NB4 (cell line): Measurements from ENCODE around the gene OR4X1.

Experiments
- POLR2A ChIP-seq: IDR thresholded peaks from 2 replicates; pipeline ENCODE4 v1.6.1; 2011; ENCODE audit warnings: mild to moderate bottlenecking; ENCODE audit not compliant: insufficient read length; ENCODE audit errors: extremely low read depth
- TF ChIP-seq, protein P1 (sequence below): IDR thresholded peaks from one replicate; pipeline ENCODE4 v1.5.1; 2012; ENCODE audit warnings: low read depth, low read length
- TF ChIP-seq, protein P2 (sequence below): IDR thresholded peaks from 2 replicates; pipeline ENCODE4 v1.6.1; 2011; ENCODE audit warnings: low read depth, low read length

DNA sequence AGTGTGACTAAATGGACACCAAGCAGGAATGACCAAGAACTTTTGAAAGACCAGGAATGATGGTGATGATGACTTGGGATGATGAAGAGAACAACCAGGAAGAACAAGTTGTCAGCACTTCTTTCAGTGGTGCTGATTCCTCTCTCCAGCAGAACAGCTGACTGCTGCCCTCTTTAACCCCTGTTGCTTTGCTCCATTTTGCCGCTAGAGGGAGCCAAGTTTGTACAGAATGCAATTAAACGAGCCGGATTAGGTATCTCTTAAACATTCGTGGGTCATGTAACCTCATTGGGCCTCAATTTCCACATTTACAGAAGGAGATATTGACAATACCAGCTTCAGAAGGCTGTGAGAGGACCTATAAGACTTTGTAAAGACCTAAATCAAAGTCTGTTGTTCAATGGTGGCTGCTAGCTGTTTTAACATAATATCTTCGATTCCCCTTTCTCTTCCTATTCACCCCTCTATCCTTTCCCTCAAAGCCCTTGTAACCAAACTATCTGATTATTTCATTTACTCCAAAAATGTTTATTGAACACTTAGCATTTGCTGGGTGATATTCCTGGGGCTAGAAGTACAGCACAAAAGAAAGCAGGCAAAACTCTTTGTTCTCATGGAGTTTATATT, 44.2 kb downstream of the OR4X1 start:
- TF ChIP-seq, protein P1, sequence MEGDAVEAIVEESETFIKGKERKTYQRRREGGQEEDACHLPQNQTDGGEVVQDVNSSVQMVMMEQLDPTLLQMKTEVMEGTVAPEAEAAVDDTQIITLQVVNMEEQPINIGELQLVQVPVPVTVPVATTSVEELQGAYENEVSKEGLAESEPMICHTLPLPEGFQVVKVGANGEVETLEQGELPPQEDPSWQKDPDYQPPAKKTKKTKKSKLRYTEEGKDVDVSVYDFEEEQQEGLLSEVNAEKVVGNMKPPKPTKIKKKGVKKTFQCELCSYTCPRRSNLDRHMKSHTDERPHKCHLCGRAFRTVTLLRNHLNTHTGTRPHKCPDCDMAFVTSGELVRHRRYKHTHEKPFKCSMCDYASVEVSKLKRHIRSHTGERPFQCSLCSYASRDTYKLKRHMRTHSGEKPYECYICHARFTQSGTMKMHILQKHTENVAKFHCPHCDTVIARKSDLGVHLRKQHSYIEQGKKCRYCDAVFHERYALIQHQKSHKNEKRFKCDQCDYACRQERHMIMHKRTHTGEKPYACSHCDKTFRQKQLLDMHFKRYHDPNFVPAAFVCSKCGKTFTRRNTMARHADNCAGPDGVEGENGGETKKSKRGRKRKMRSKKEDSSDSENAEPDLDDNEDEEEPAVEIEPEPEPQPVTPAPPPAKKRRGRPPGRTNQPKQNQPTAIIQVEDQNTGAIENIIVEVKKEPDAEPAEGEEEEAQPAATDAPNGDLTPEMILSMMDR: peak; percentile 97
- TF ChIP-seq, protein P2, sequence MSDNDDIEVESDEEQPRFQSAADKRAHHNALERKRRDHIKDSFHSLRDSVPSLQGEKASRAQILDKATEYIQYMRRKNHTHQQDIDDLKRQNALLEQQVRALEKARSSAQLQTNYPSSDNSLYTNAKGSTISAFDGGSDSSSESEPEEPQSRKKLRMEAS: no peak
- TF ChIP-seq POLR2A: no peak
